HUES64 (cell line): Measurements from ENCODE around the gene SMIM28.
"Not testable (repeated sequence)": the region's sequence is repeated elsewhere in the genome, so short reads cannot be mapped to it uniquely, and the experiment has no call there.

Source experiments
- H3K27ac ChIP-seq: 2 replicates; pipeline ENCODE4 v1.7.0; 2013; ENCODE audit warnings: low read depth, low read length, inconsistent platforms
- H3K27me3 ChIP-seq: 2 replicates; pipeline ENCODE4 v1.6.1; 2013; ENCODE audit warnings: mild to moderate bottlenecking, low read length; ENCODE audit not compliant: insufficient read depth
- H3K36me3 ChIP-seq: 2 replicates; pipeline ENCODE4 v1.6.1; 2013; ENCODE audit warnings: mild to moderate bottlenecking, low read length; ENCODE audit not compliant: insufficient read depth
- H3K4me1 ChIP-seq: 2 replicates; pipeline ENCODE4 v1.6.1; 2013; ENCODE audit warnings: mild to moderate bottlenecking, low read length, moderate library complexity; ENCODE audit not compliant: insufficient read depth
- H3K4me3 ChIP-seq: 2 replicates; pipeline ENCODE4 v1.5.1; 2013; ENCODE audit warnings: mild to moderate bottlenecking, low read length, moderate library complexity
- H3K9ac ChIP-seq: 2 replicates; pipeline ENCODE4 v1.6.1; 2013; ENCODE audit warnings: mild to moderate bottlenecking, low read depth, low read length
- H3K9me3 ChIP-seq: 2 replicates; pipeline ENCODE4 v1.6.1; 2013; ENCODE audit warnings: low read depth, low read length; ENCODE audit not compliant: insufficient read depth
- WGBS: fragments of 150-250, 120-280 bp; methylation state at CpG from one replicate; pipeline ENCODE4 v1.1.7; 2013; ENCODE audit warnings: missing lambda C conversion rate; 5-methylcytosine and 5-hydroxymethylcytosine counted together

The SMIM28 gene

GRCh38 chr6:138424004-138424904 is 46.5 kb downstream of the SMIM28 start:
- Histone ChIP-seq H3K9ac (no peak overlapping the region), H3K4me3 (no peak overlapping the region), H3K27me3 (no peaks in the 10 kb centered on the region), H3K9me3 (no peaks in the 10 kb centered on the region), H3K27ac (no peak overlapping the region), H3K4me1 (no peaks in the 10 kb centered on the region; the same call in 1 of the 2 replicates), H3K36me3 (peaks cover 18% of the 10 kb centered on the region)
- WGBS = 96% methylated on average over 48 of the region's 48 CpGs

- peaks cover 18% of the 10 kb centered on the region for H3K36me3 ChIP-seq
- 95% methylated on average over 7 of the region's 7 CpGs for WGBS
- H3K27me3 ChIP-seq, H3K9me3 ChIP-seq, H3K4me3 ChIP-seq, H3K4me1 ChIP-seq, H3K9ac ChIP-seq, H3K27ac ChIP-seq: not testable (repeated sequence)
These were observed 47.6 kb downstream of the SMIM28 start for GRCh38 chr6:138425256-138425655.

GRCh38 chr6:138426500-138427123 is 48.9 kb downstream of the SMIM28 start:
- H3K27me3 ChIP-seq = no peaks in the 10 kb centered on the region
- H3K4me1 ChIP-seq = no peaks in the 10 kb centered on the region; the same call in 1 of the 2 replicates
- H3K9me3 ChIP-seq = no peaks in the 10 kb centered on the region
- 93% methylated on average over 5 of the region's 5 CpGs for WGBS
- H3K9ac ChIP-seq = no peak overlapping the region
- H3K36me3 ChIP-seq = peaks cover 15% of the 10 kb centered on the region
- no peak overlapping the region for H3K27ac ChIP-seq
- no peak overlapping the region for H3K4me3 ChIP-seq

GRCh38 chr6:138427701-138428100 is 50.0 kb downstream of the SMIM28 start:
- 96% methylated on average over 7 of the region's 8 CpGs for WGBS
- Histone ChIP-seq H3K27ac (no peak overlapping the region), H3K9ac (no peak overlapping the region), H3K27me3 (no peaks in the 10 kb centered on the region), H3K4me3 (no peak overlapping the region), H3K4me1 (no peaks in the 10 kb centered on the region; the same call in 1 of the 2 replicates), H3K9me3 (no peaks in the 10 kb centered on the region), H3K36me3 (peaks cover 12% of the 10 kb centered on the region)

- Histone ChIP-seq H3K4me3 (no peak overlapping the region), H3K27me3 (no peaks in the 10 kb centered on the region), H3K4me1 (no peaks in the 10 kb centered on the region; the same call in 1 of the 2 replicates), H3K9ac (no peak overlapping the region), H3K36me3 (peaks cover 9% of the 10 kb centered on the region), H3K9me3 (no peaks in the 10 kb centered on the region), H3K27ac (no peak overlapping the region)
- WGBS = 75% methylated on average over 6 of the region's 8 CpGs
These were observed 51.4 kb downstream of the SMIM28 start for GRCh38 chr6:138428944-138429598.

- WGBS = 91% methylated on average over 12 of the region's 12 CpGs
- Histone ChIP-seq H3K27ac (no peak overlapping the region), H3K9me3 (no peaks in the 10 kb centered on the region), H3K27me3 (no peaks in the 10 kb centered on the region), H3K9ac (no peak overlapping the region), H3K4me3 (no peak overlapping the region), H3K36me3 (peaks cover 4% of the 10 kb centered on the region), H3K4me1 (no peaks in the 10 kb centered on the region; the same call in 1 of the 2 replicates)
These were observed 52.1 kb downstream of the SMIM28 start for GRCh38 chr6:138429761-138430160.

- Histone ChIP-seq H3K4me3 (no peak overlapping the region), H3K36me3 (peaks cover 4% of the 10 kb centered on the region), H3K27me3 (no peaks in the 10 kb centered on the region), H3K9ac (no peak overlapping the region), H3K9me3 (no peaks in the 10 kb centered on the region), H3K27ac (no peak overlapping the region), H3K4me1 (no peaks in the 10 kb centered on the region; the same call in 1 of the 2 replicates)
- WGBS = 94% methylated on average over 29 of the region's 29 CpGs
These were observed 52.8 kb downstream of the SMIM28 start for GRCh38 chr6:138430361-138431145.

- Histone ChIP-seq H3K36me3 (peaks cover 3% of the 10 kb centered on the region), H3K9ac (no peak overlapping the region), H3K27me3 (no peaks in the 10 kb centered on the region), H3K4me3 (no peak overlapping the region), H3K4me1 (no peaks in the 10 kb centered on the region; the same call in 1 of the 2 replicates), H3K9me3 (no peaks in the 10 kb centered on the region), H3K27ac (no peak overlapping the region)
- WGBS = 92% methylated on average over 19 of the region's 19 CpGs
These were observed 53.8 kb downstream of the SMIM28 start for GRCh38 chr6:138431256-138432062.

- Histone ChIP-seq H3K4me3 (no peak overlapping the region), H3K9me3 (no peaks in the 10 kb centered on the region), H3K9ac (no peak overlapping the region), H3K4me1 (no peaks in the 10 kb centered on the region; the same call in 1 of the 2 replicates), H3K27ac (no peak overlapping the region), H3K36me3 (peaks cover 4% of the 10 kb centered on the region), H3K27me3 (no peaks in the 10 kb centered on the region)
- 93% methylated on average over 11 of the region's 11 CpGs for WGBS
These were observed 54.3 kb downstream of the SMIM28 start for GRCh38 chr6:138432063-138432356.
